Measurements from ENCODE around the gene SLC43A2.
"Not testable (repeated sequence)": the region's sequence is repeated elsewhere in the genome, so short reads cannot be mapped to it uniquely, and the experiment has no call there.

Gene SLC43A2

GRCh38 chr17:1563471-1563785 lies 65.2 kb downstream of the SLC43A2 start:
- DNase-seq (ENCODE audit: low read depth in 1 of 2, low spot score in 1 of 2), result not testable (repeated sequence)

GRCh38 chr17:1562176-1562643 lies 66.4 kb downstream of the SLC43A2 start:
- DNase-seq (ENCODE audit: low read depth in 1 of 2, low spot score in 1 of 2), result no peak

- peak in 1 of 2 donors; percentile 30 for DNase-seq (ENCODE audit: low read depth in 1 of 2, low spot score in 1 of 2)
Measured at GRCh38 chr17:1561420-1562175, 67.0 kb downstream of the SLC43A2 start.

GRCh38 chr17:1560858-1561355 lies 67.7 kb downstream of the SLC43A2 start:
- no peak for DNase-seq (ENCODE audit: low read depth in 1 of 2, low spot score in 1 of 2)

- no peak for DNase-seq (ENCODE audit: low read depth in 1 of 2, low spot score in 1 of 2)
Measured at GRCh38 chr17:1560101-1560857, 68.4 kb downstream of the SLC43A2 start.

GRCh38 chr17:1559047-1560043 lies 69.3 kb downstream of the SLC43A2 start:
- DNase-seq (ENCODE audit: low read depth in 1 of 2, low spot score in 1 of 2), result no peak

- no peak for DNase-seq (ENCODE audit: low read depth in 1 of 2, low spot score in 1 of 2)
Measured at GRCh38 chr17:1558401-1558800, 70.2 kb downstream of the SLC43A2 start.

- no peak for DNase-seq (ENCODE audit: low read depth in 1 of 2, low spot score in 1 of 2)
Measured at GRCh38 chr17:1557355-1558095, 71.1 kb downstream of the SLC43A2 start.

GRCh38 chr17:1555651-1556471 lies 72.8 kb downstream of the SLC43A2 start:
- DNase-seq (ENCODE audit: low read depth in 1 of 2, low spot score in 1 of 2), result no peak

GRCh38 chr17:1554751-1555540 lies 73.7 kb downstream of the SLC43A2 start:
- DNase-seq (ENCODE audit: low read depth in 1 of 2, low spot score in 1 of 2), result no peak

- DNase-seq (ENCODE audit: low read depth in 1 of 2, low spot score in 1 of 2), result no peak
Measured at GRCh38 chr17:1553354-1554266, 75.0 kb downstream of the SLC43A2 start.

- DNase-seq (ENCODE audit: low read depth in 1 of 2, low spot score in 1 of 2), result no peak
Measured at GRCh38 chr17:1552932-1553331, 75.7 kb downstream of the SLC43A2 start.

GRCh38 chr17:1551741-1552140 lies 76.9 kb downstream of the SLC43A2 start:
- no peak for DNase-seq (ENCODE audit: low read depth in 1 of 2, low spot score in 1 of 2)

- no peak for DNase-seq (ENCODE audit: low read depth in 1 of 2, low spot score in 1 of 2)
Measured at GRCh38 chr17:1548032-1548431, 80.6 kb downstream of the SLC43A2 start.

- no peak for DNase-seq (ENCODE audit: low read depth in 1 of 2, low spot score in 1 of 2)
Measured at GRCh38 chr17:1546292-1546922, 82.2 kb downstream of the SLC43A2 start.

GRCh38 chr17:1545618-1546017 lies 83.0 kb downstream of the SLC43A2 start:
- DNase-seq (ENCODE audit: low read depth in 1 of 2, low spot score in 1 of 2), result no peak

- no peak for DNase-seq (ENCODE audit: low read depth in 1 of 2, low spot score in 1 of 2)
Measured at GRCh38 chr17:1542316-1542715, 86.3 kb downstream of the SLC43A2 start.

All from activated CD4-positive, alpha-beta T cell treated with anti-CD3 and anti-CD28 coated beads, Interleukin-2, amount 50 U/mL, for 24 hours (primary cell).